HG03571 (cell line): Measurements from ENCODE around the gene ZNF653.

Experiments used
- ATAC-seq: cut with Tn5 transposase; IDR thresholded peaks from one replicate; pipeline ENCODE4 v1.9.1; 2021; ENCODE audit not compliant: unreplicated experiment

The ZNF653 gene, protein sequence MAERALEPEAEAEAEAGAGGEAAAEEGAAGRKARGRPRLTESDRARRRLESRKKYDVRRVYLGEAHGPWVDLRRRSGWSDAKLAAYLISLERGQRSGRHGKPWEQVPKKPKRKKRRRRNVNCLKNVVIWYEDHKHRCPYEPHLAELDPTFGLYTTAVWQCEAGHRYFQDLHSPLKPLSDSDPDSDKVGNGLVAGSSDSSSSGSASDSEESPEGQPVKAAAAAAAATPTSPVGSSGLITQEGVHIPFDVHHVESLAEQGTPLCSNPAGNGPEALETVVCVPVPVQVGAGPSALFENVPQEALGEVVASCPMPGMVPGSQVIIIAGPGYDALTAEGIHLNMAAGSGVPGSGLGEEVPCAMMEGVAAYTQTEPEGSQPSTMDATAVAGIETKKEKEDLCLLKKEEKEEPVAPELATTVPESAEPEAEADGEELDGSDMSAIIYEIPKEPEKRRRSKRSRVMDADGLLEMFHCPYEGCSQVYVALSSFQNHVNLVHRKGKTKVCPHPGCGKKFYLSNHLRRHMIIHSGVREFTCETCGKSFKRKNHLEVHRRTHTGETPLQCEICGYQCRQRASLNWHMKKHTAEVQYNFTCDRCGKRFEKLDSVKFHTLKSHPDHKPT

DNA sequence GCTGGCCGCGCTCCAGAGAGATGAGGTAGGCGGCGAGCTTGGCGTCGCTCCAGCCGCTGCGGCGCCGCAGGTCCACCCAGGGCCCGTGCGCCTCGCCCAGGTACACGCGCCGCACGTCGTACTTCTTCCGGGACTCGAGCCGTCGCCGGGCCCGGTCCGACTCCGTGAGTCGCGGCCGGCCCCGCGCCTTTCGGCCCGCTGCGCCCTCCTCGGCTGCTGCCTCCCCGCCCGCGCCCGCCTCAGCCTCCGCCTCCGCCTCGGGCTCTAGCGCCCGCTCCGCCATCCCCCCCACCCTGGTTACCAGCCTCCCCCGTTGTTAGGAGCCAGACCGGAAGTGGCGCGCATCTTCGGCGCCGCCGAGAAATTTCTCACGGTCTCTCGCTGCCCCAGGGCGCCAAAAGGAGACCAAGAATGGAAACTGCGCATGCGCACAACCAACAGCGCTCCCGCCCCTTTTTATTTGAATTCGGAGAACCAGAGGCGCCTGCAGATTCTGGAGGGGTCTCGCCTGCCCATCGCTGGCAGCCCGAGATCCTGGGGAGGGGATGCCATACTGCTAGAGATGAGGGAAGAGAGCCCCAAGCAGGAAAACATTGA, at the start of gene ZNF653:
Gene ZNF653 (minus strand): TSS at position 336 of the 597 bp plus-strand sequence. CDS start 53 bp downstream, at position 283.
- peak; percentile 30 for ATAC-seq

- ATAC-seq, result no peak
Measured at GRCh38 chr19:11555246-11555645, 49.6 kb upstream of the ZNF653 start.

DNA sequence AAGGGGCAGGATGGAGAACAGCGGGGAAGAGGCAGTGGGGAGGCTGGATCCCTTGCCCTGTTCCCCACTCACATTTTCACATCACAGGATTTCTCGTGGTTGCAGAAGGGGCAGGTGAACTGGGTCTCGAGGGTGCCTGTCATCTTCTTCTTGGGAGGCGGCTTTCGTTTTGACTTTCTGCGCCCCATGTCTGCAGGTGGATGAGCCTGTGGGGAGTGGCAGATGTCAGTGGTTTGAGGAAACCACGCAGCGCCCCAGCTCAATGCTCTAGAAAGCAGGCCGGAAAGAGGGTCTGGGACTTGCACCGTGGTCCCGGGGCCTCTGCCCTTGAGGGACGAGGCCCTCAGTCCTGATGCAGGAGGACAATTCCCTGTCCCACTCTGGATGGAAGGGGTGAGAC, 48.5 kb upstream of the ZNF653 start:
- ATAC-seq, result no peak

- ATAC-seq, result no peak
Measured at GRCh38 chr19:11552666-11553372, 47.2 kb upstream of the ZNF653 start.

DNA sequence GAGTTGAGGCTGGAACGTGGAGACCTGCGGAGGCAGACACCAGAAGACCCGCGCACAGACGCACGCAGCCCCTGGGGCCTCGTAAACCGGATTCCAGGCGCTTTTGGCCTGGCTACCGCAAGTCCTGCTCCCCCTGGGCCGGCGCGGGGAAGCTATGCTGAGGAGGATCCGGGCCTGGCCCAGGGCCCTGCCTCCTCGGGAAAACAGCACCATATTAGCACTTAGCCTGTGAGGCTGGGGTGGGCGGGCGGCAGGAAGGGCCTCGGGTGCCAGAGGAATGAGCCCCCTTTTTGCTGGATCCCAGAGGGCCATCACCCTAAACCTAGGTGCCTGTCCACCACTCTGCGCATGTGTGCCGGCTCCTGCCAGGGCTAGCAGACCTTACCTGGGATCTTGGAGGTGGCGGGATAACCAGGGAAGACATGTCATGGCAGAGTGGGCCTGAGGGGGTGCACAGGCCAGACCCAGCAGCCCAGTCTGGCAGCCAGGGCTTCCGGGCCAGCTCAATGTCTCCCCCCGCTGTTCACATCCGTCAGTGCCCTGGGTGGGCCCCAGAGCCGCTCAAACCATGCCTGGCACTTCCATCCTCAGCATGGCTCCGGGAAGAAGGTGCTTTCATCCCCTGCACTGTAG, 46.1 kb upstream of the ZNF653 start:
- no peak for ATAC-seq

GRCh38 chr19:11550265-11550664, 44.6 kb upstream of the ZNF653 start:
- ATAC-seq, result no peak

DNA sequence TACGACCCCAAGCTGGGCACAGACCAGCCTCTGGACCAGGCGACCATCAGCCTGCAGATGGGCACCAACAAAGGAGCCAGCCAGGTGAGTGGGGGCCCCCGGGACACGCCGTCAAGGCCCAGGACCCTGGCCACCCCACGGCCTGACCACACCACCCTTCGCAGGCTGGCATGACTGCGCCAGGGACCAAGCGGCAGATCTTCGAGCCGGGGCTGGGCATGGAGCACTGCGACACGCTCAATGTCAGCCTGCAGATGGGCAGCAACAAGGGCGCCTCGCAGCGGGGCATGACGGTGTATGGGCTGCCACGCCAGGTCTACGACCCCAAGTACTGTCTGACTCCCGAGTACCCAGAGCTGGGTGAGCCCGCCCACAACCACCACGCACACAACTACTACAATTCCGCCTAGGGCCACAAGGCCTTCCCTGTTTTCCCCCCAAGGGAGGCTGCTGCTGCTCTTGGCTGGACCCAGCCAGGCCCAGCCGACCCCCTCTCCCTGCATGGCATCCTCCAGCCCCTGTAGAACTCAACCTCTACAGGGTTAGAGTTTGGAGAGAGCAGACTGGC, 43.8 kb upstream of the ZNF653 start:
- no peak for ATAC-seq

DNA sequence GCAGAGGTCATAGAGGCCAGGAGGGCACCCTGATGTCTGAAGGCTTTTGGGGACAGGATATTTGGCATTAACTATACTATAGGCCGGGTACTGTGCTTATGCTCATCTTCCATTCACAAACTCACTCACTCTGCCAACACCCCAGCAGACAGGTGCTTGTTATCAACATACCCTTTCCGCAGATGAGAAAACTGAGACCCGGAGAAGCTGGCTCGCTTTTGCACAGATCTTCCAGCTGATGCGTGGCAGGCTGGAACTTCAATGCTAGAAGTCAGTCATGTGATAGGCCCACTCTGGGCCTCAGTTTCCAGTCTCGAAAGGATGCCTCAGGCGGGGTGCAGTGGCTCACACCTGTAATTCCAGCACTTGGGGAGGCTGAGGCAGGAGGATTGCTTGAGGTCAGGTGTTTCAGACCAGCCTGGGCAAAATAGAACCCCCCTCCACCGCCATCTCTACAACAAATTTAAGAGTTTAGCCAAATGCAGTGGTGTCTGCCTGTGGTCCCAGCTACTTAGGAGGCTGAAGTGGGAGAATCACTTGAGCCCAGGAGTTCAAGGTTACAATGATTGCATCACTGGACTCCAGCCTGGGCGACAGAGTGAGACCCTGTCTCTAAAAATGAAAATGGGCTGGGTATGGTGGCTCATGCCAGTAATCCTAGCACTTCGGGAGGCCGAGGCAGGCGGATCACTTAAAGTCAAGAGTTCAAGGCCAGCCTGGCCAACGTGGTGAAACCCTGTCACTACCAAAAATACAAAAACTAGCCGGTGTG, 42.5 kb upstream of the ZNF653 start:
- no peak for ATAC-seq

GRCh38 chr19:11541238-11541637, 35.6 kb upstream of the ZNF653 start:
- no peak for ATAC-seq

DNA sequence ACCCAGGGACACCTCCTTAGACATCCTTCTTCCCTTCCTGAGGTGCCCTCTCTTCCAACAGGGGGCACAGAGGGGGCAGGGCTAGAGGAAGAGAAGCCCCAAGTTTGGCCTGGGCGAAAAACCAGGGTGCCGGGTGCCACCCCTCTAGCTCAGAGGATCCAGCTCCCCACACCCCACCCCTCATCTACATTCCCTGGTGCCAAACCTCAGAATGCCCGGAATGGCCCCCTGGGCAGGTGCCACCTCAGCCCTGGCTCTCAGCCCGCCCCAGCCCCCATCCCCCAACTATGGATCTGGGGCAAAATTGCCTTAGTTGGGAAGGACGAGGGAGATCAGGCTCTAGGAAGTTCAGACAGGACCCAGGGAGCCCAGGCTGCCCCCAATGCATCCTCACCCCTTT, 35.0 kb upstream of the ZNF653 start:
- no peak for ATAC-seq

DNA sequence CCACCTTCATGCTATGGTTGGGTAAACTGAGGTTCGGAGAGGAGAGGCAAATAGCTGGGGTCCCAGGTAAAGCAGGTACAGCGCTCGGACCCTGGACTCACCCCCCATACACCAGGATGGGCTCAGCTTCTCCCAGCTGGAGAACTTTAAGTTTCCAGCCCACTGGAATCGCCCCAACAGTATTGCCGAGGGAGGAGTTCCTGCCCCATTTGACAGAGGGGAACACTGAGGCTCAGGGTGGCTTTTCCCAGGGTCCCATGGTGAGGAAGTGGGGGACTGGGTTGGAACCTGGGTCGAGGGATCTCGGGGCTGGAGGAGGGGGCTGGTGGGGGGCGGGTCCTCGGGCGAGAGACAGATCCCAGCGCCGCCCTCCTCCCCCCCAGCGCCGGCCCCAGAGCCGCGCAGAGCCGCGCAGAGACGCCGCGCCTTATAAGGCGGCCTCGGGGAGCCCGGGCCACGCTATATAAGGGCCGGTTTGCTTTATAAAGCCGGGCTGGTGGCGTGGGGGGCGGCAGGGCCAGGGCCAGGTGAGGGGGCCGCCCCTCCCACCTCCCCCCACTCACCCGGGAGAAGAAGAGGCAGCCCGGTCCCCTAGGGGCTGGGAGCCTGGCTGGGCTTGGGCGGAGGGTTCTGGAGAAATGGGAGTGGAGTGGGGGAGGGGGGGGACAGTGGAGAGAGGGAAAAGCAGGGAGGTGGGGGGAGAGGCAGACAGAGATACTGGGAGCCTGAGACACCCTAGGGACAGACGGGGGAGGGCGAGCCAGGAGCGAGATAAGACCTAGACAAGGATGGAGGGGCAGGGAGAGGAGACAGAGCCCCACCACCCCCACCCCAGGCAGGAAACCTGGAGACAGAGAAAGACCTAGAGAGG, 34.1 kb upstream of the ZNF653 start:
- no peak for ATAC-seq

GRCh38 chr19:11538232-11539036, 32.8 kb upstream of the ZNF653 start, which contains the start of gene CNN1:
CNN1 (plus strand) TSS chr19:11538851; CDS start chr19:11538928, 77 bp downstream.
- no peak for ATAC-seq

DNA sequence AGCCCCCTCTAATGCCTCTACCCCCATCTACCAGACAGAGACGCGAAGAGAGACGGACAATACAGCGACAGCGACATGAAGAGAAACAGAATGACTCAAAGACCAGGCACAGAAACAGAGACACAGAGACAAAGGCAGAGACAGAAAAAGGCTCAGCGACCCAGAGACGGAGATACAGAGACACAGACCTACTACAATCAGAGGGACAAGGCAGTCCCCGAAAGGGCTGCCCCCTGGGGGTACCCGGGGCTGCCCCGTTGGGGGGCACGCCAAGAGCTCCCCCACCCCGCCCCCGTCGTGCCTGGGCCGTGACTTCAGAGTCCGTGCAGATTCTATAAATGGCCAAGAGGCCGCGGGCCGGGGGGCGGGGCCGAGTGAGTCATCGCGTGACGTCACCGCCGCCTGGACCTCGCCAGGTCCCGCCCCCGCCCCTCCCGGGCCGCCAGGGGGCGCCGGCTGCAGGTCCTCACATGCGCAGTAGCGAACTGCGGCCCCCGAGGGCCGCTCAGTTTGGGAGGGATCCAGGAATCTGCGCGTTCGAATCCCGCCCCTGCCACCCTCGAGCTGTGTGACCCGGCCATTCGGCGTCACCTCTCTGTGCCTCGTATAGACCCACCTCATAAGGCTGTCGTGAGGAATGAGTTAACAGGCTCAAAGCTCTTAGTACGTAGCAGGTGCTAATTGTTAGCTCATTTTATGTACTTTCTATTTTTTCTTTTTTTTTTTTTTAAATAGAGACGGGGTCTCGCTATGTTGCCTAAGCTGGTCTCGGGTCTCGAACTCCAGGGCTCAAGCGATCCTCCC, 30.4 kb upstream of the ZNF653 start:
- ATAC-seq, result peak; percentile 66

GRCh38 chr19:11534948-11535347, 29.3 kb upstream of the ZNF653 start:
- ATAC-seq, result no peak

DNA sequence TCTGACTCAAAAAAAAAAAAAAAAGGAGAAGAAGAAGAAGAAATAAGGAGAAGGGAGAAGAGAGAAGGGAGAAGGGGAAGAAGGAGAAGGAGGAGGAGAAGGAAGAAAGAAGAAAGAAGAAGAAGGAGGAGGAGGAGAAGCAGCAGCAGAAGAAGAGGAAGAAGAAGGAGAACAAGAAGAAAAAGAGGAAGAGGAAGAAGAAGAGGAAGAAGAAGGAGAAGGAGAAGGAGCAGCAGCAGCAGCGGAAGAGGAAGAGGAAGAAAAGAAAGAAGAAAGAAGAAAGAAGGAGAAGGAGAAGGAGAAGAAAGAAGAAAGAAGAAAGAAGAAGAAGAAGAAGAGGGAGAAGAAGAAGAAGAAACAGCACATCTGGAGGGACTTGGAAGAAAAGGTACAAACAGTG, 28.9 kb upstream of the ZNF653 start:
- ATAC-seq, result no peak

DNA sequence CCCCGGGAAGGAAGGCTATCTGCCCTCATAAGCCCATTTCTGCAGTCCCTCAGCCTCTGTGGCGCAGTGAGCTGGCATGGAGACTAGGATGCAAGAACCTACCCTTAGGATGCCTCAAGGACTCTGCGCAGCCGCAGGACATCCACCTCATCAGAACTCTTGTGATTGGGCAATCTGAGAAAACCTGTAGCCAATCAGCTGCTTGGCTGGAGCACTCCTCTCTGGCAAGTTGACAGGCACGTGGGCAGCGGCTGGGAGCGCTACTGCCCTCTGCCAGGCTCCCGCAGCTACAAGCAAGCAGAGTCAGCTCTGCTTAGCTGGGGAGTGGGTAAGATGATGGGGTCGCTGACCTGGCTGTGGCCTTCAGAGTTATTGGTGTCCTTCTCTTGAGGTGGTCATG, 24.8 kb upstream of the ZNF653 start:
- ATAC-seq, result no peak
